Daoy (cell line): Measurements from ENCODE around the gene PLAC9. TPM values are rescaled to one million over a fixed set of nuclear protein-coding genes. Genes with fewer than 3 reads are reported as not detected.

ENCODE experiments used
- DNase-seq: peaks from one replicate; pipeline ENCODE4 v3.0.0-alpha.2; 2015; ENCODE audit warnings: low read depth
- total RNA-seq: library from RNA; depleted of rRNA; stranded (reverse); fragments of >200 nt; shearing (Covaris generic); gene quantifications from 2 replicates; pipeline ENCODE4 v1.2.3, GENCODE V29; 2014

Gene PLAC9
- total RNA-seq, 1 experiment from 2014 or later: not detected

- DNase-seq: no peak
Observed at GRCh38 chr10:80139265-80139664, 6.7 kb downstream of the PLAC9 start.

- DNase-seq: no peak
Observed at GRCh38 chr10:80140251-80140650, 7.7 kb downstream of the PLAC9 start.

- no peak for DNase-seq
Observed at GRCh38 chr10:80141696-80142460, 9.3 kb downstream of the PLAC9 start.

GRCh38 chr10:80144067-80144695 lies 11.7 kb downstream of the PLAC9 start:
- DNase-seq: no peak

- DNase-seq: no peak
Observed at GRCh38 chr10:80144696-80145131, 12.2 kb downstream of the PLAC9 start.

DNA sequence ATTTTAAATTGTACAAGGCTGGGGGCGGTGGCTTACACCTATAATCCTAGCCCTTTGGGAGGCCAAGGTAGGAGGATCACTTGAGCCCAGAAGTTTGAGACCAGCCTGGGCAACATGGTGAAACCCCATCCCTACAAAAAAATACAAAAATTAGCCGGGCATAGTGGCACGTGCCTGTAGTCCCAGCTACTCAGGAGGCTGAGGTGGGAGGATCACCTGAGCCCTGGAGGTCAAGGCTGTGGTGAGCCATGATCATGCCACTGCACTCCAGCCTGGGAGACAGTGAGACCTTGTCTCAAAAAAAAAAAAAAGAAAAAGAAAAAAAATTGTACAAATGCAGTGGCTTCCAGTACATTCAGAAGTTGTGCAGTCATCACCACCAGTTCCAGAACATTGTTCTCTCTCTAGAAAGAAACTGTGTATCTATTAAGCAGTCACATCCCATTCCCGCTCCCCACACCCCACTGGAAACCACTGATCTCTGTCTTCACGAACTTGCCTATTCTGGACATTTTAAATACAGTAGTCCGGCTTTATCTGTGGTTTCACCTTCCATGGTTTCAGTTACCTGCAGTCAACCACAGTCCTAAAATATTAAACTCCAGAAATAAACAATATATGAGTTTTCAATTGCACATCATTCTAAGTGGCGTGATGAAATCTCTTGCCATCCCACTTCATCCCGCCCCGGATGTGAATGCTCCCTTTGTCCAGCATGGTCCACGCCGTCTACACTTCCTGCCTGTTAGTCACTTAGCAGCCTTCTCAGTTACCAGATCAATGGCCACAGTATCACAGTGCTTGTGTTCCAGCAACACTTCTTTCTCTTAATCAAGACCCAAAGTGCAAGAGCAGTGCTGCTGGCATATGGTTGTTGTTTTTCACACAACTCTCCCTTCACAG lies 13.1 kb downstream of the PLAC9 start:
- peak; percentile 64 for DNase-seq

GRCh38 chr10:80146918-80147317 lies 14.4 kb downstream of the PLAC9 start:
- no peak for DNase-seq

- no peak for DNase-seq
Observed at GRCh38 chr10:80148166-80148805, 15.8 kb downstream of the PLAC9 start.

GRCh38 chr10:80149123-80149522 lies 16.6 kb downstream of the PLAC9 start:
- DNase-seq: no peak

DNA sequence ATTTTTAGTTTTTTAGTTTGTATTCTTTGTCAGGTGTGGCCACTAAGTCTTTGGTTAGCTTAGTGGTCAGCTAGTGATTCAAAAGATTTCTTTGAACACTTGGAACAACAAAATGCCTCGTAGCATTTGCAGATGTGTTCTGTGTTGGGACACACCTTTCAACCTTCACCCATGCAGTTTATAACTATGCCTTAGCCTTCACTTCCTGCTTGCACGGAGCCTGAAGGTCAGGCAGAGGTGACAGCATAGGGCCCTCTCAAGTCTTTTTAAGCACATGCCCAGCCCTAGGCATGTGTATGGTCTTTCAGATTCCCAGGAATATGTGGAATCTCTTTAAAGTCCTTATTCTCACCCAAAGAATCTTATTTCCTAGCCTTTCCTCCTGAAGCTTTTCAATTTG lies 17.6 kb downstream of the PLAC9 start:
- DNase-seq: no peak

- no peak for DNase-seq
Observed at GRCh38 chr10:80152820-80153219, 20.3 kb downstream of the PLAC9 start.

DNA sequence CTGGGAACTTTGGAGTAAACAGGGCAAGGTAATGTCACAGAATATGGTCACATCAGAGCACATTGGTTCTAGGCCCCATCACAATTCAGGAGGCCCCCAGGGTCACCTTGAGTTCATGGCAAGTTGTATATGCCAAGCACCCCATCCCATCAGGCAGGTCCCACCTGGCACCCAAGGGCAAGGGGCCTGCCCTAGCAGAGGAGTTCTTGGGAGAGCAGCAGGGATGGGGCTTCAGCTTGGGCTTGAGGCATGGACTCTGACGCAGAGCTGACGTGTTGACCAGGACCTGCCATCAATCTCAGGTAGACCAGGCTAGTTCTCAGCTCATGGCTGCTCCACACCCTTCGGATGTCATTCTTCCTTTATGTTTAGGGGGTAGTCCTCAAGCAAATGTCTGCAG lies 20.9 kb downstream of the PLAC9 start:
- no peak for DNase-seq

- no peak for DNase-seq
Observed at GRCh38 chr10:80154626-80154977, 22.1 kb downstream of the PLAC9 start.

DNA sequence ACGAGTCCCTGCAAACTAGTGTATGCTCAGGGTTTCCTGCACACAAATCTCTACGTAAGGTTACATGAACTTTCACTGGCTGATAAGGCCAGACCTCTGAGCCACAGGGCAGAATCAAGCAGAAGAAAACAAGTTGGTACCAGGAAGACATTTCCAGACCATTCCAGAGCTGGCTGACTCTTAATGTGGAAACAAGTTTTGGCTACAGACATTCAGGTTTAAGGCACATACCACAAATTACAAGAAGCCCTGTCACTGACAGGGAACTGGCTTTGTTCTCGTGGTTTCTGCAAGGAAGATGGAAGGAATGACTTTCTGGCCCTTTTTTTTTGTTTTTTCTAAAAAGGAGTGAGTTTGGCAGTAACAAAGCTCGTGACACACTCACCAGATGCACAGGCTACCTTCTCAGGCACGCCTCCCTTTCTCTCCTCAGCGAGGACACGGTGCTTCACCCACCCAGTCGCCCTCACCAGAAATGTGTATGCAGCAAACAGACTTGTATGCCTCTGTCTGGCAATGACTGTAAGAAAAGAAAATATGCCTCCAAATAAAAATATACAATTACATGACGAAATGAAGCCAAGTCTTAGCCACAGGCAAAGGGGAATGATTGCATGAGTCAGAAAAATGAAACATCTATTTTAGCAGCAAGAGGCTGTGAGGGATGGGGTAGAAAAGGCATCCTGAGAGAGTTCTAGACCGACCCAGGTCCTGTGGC lies 22.6 kb downstream of the PLAC9 start:
- DNase-seq: peak; percentile 47

DNA sequence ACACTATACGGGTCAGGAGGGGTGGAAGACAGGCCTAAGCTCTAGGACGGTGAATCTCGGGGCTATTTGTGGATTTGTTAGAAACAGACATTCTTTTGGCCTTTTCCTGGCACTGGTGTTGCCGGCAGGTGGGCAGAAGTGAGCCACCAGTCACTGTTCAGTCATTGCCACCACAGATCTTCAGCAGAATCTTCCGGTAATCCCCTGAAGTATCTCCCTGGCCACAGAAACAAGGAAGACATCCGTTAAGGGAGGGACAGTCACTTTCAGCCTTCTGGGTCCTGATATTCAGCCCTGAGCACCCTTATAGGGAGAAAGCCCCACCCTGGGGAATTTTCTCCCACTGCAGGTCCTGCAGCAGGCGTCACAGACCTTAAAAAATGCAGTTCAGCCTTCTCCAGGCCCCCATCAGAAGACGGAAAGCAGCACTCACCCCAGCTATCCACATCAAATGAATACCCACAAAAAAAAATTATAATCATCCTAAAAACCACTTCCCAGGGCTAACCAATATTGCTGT lies 23.2 kb downstream of the PLAC9 start:
- DNase-seq: no peak

GRCh38 chr10:80156216-80156615 lies 23.7 kb downstream of the PLAC9 start:
- no peak for DNase-seq

GRCh38 chr10:80157561-80157960 lies 25.0 kb downstream of the PLAC9 start:
- DNase-seq: no peak

GRCh38 chr10:80158126-80158525 lies 25.6 kb downstream of the PLAC9 start:
- no peak for DNase-seq

DNA sequence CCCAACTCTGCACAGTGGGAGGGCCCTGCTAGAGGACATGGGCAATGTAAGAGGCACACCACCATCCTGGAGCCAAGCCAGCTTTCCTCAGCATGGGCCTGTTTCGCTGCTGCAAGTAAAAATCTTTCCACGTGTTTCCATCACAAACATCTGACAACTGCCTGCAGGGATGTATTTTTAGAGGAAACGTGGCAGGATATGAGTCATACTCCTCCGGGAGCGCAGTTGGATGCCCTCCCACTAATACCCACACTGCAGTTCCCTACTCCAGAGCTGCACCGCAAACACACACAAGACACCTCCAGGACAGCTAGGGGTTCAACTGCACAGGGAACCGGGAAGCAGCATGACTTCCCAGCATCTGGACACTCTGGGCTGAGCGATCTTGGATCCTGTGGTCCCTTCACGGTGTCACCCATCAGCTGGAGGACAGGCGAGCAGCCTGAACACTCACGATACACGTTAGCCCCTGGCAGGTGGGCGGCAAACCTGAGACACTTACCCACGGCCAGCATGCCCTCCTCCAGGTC lies 26.1 kb downstream of the PLAC9 start:
- DNase-seq: peak; percentile 95

- DNase-seq: no peak
Observed at GRCh38 chr10:80159166-80159873, 26.8 kb downstream of the PLAC9 start.
